Progenitor cell of endocrine pancreas (in vitro differentiated cells): ENCODE measurements around the gene TMCC3. TPM values are rescaled to one million over a fixed set of nuclear protein-coding genes. Genes with fewer than 3 reads are reported as not detected.
A peak's percentile ranks its signal among the peaks of the same experiment; 100 is the strongest.
"Not testable (repeated sequence)": the region's sequence is repeated elsewhere in the genome, so short reads cannot be mapped to it uniquely, and the experiment has no call there.

ENCODE experiments used
- DNase-seq: peaks from one replicate; pipeline ENCODE4 v3.0.0; 2021; ENCODE audit warnings: low spot score; ENCODE audit not compliant: unreplicated experiment
- H3K27ac Mint-ChIP-seq: 2 replicates; pipeline ENCODE4 v1.8.0; 2021; ENCODE audit warnings: mild to moderate bottlenecking, moderate library complexity, mixed read lengths
- H3K27me3 Mint-ChIP-seq: 2 replicates; pipeline ENCODE4 v1.8.0; 2021; ENCODE audit warnings: mixed read lengths
- H3K36me3 Mint-ChIP-seq: 2 replicates; pipeline ENCODE4 v1.8.0; 2022; ENCODE audit warnings: mixed read lengths; ENCODE audit not compliant: insufficient read depth
- H3K4me1 Mint-ChIP-seq: 2 replicates; pipeline ENCODE4 v1.8.0; 2021; ENCODE audit warnings: low read depth, mixed read lengths
- H3K4me3 Mint-ChIP-seq: 2 replicates; pipeline ENCODE4 v1.8.0; 2021; ENCODE audit warnings: low read depth, mild to moderate bottlenecking, moderate library complexity, mixed read lengths
- H3K9me3 Mint-ChIP-seq: 2 replicates; pipeline ENCODE4 v1.8.0; 2021; ENCODE audit warnings: low read depth, mixed read lengths
- total RNA-seq: library from RNA; stranded (reverse); gene quantifications from 2 replicates; pipeline ENCODE4 v1.2.1, GENCODE V29; 2021
- TF ChIP-seq, protein P1 (sequence below): fragments of 200-600 bp; sonication (generic); IDR thresholded peaks from one replicate; pipeline ENCODE4 v1.5.0; 2021; ENCODE audit warnings: antibody characterized with exemption, mild to moderate bottlenecking; ENCODE audit not compliant: unreplicated experiment

TMCC3 gene
- total RNA-seq, 1 donor from 2014 or later = 15.9 TPM

DNA sequence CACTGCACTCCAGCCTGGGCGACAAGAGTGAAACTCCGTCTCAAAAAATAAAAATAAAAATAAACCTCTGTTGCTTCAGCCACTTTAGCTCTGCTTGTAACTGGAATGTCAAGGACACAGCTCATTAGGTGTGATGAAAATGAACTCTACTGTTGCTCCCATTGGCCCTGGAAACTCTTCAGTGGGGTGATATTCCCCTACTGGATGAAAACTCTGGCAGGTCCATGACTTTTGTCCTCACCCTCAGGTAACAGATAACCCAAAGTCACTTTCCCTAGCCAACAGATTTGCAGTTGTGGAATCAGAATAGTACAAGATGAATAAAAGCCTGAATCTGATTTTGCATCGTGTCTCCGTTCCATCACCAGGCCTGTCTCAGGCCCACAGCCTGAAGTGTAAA is 98.5 kb downstream of the TMCC3 start:
- H3K4me3 Mint-ChIP-seq = no peak overlapping the region
- TF ChIP-seq, protein P1, sequence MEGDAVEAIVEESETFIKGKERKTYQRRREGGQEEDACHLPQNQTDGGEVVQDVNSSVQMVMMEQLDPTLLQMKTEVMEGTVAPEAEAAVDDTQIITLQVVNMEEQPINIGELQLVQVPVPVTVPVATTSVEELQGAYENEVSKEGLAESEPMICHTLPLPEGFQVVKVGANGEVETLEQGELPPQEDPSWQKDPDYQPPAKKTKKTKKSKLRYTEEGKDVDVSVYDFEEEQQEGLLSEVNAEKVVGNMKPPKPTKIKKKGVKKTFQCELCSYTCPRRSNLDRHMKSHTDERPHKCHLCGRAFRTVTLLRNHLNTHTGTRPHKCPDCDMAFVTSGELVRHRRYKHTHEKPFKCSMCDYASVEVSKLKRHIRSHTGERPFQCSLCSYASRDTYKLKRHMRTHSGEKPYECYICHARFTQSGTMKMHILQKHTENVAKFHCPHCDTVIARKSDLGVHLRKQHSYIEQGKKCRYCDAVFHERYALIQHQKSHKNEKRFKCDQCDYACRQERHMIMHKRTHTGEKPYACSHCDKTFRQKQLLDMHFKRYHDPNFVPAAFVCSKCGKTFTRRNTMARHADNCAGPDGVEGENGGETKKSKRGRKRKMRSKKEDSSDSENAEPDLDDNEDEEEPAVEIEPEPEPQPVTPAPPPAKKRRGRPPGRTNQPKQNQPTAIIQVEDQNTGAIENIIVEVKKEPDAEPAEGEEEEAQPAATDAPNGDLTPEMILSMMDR = no peak
- H3K27me3 Mint-ChIP-seq = no peaks in the 10 kb centered on the region
- H3K36me3 Mint-ChIP-seq = peaks cover 1% of the 10 kb centered on the region
- H3K9me3 Mint-ChIP-seq = peaks cover 6% of the 10 kb centered on the region
- no peak overlapping the region for H3K27ac Mint-ChIP-seq
- no peaks in the 10 kb centered on the region for H3K4me1 Mint-ChIP-seq
- DNase-seq = no peak

DNA sequence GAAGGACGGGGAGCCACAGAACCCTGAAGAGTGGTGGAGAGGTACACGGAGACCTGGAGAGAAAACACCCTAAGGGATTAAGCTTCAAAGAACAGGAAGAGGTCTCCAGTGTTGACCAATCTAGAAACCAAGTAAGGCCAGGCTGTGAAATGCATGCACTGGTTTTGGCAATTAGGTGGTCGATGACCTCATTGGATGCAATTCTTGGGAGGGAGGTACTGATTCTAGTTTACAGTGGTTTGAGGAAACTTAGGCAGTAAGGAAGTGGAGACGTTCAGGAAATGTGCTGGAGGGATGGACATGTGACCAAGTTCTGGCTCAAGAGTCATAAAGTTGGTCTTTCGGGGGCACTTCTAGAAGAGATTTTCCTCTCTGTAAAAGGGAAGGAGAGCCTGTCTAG is 99.4 kb downstream of the TMCC3 start:
- no peak overlapping the region for H3K27ac Mint-ChIP-seq
- H3K9me3 Mint-ChIP-seq = peaks cover 6% of the 10 kb centered on the region
- no peak overlapping the region for H3K4me3 Mint-ChIP-seq
- TF ChIP-seq, protein P1 = no peak
- H3K27me3 Mint-ChIP-seq = no peaks in the 10 kb centered on the region
- no peak for DNase-seq
- H3K36me3 Mint-ChIP-seq = peaks cover 1% of the 10 kb centered on the region
- H3K4me1 Mint-ChIP-seq = no peaks in the 10 kb centered on the region

DNA sequence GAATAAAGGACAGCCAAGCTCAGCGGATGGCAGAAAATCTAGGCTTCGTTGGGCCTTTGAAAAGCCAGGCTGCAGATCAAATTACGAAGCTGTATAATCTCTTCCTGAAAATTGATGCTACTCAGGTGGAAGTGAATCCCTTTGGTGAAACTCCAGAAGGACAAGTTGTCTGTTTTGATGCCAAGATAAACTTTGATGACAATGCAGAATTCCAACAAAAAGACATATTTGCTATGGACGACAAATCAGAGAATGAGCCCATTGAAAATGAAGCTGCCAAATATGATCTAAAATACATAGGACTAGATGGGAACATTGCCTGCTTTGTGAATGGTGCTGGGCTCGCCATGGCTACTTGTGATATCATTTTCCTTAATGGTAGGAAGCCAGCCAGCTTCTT is 101.5 kb downstream of the TMCC3 start:
- not testable (repeated sequence) for H3K36me3 Mint-ChIP-seq, DNase-seq, H3K4me1 Mint-ChIP-seq, H3K27me3 Mint-ChIP-seq, H3K4me3 Mint-ChIP-seq, H3K9me3 Mint-ChIP-seq, H3K27ac Mint-ChIP-seq

DNA sequence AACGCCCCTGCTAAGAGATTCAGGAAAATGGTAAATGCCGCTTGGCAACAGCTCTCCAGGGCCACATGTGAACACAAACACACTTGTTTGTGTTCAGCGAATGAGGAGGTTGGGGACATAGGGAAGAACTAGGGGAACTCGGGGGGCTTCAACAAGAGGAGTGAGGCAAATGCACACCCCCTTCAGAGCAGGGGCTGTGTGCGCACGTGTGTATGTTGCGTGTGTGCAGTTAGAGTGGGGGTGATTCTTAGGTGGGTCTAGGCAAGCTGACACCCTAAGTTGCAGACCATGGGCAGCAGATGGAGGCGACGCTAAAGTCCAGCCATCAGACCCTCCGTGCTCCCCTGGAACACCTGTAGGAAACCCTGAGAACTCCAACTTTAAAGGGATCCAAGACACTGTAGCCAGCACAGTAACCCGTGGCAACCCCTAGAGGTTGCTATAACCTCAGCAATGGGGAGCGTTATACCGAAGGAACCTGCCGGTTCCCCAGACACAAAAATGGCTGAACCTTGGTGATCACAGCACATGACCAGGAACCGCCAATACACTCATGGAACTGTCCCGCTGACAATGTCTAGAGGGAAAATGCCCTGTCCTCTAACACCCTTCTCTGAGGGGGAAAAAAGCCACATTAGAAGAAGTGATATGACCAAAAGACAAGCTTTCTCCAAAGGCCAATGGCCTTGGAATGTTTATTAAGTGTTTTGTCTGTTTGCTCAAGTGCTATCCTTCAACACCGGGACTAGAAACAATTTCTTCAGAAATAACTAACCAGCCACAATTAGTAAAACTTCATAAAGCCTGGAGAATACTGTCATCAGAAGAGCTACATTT is 104.2 kb downstream of the TMCC3 start:
- peaks cover 1% of the 10 kb centered on the region for H3K36me3 Mint-ChIP-seq
- TF ChIP-seq, protein P1 = peak; percentile 82
- H3K9me3 Mint-ChIP-seq = peaks cover 5% of the 10 kb centered on the region
- no peak overlapping the region for H3K4me3 Mint-ChIP-seq
- H3K4me1 Mint-ChIP-seq = no peaks in the 10 kb centered on the region
- no peak overlapping the region for H3K27ac Mint-ChIP-seq
- H3K27me3 Mint-ChIP-seq = no peaks in the 10 kb centered on the region
- DNase-seq = peak; percentile 33

DNA sequence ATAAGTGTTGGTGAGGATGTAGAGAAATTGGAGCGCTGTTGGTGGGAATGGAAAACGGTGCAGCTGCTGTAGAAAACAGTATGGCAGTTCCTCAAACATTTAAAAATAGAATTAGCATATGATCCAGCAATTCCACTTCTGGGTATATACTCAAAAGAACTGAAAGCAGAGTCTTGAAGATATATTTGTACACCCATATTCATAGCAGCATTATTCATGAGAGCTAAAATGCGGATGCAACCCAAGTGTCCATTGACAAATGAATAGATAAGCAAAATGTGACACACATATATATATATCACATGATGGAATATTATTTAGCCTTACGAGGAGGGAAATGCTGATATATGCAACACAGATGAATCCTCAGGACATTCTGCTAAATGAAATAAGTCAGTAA is 106.0 kb downstream of the TMCC3 start:
- Mint-ChIP-seq H3K36me3 (peaks cover 1% of the 10 kb centered on the region), H3K27me3 (no peaks in the 10 kb centered on the region), H3K4me3 (no peak overlapping the region), H3K4me1 (no peaks in the 10 kb centered on the region), H3K27ac (no peak overlapping the region), H3K9me3 (peaks cover 3% of the 10 kb centered on the region)
- TF ChIP-seq, protein P1 = no peak
- DNase-seq = no peak

DNA sequence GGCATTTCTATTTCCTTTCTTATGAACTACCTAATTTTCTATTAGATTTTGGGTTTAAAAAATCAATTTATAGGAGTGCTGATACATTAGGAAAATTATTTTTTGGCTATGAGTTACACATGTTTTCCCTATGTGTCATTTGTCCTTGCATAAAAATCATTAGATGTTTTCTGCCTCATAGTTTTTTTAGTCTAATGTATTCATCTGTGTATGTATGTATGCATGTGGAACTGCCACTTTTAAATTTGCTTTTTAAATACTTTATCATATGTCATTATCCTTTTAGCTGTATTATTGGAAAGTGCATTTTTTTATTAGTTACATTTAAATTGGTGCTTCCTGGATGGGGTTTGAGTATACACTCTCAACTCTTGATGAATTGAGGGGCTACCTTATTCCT is 112.0 kb downstream of the TMCC3 start:
- Mint-ChIP-seq H3K27ac (no peak overlapping the region), H3K36me3 (no peaks in the 10 kb centered on the region), H3K9me3 (no peaks in the 10 kb centered on the region), H3K27me3 (no peaks in the 10 kb centered on the region), H3K4me1 (peaks cover 24% of the 10 kb centered on the region), H3K4me3 (no peak overlapping the region)
- TF ChIP-seq, protein P1 = no peak
- no peak for DNase-seq
